NCI-H748 treated with DMSO at 0.1 percent for 48 hours (cell line): ENCODE data around the gene TCTN1.
"Not testable (repeated sequence)": the region's sequence is repeated elsewhere in the genome, so short reads cannot be mapped to it uniquely, and the experiment has no call there.

Experiments
- DNase-seq: peaks from one replicate; lab custom pipeline; 2025; lab: John Stamatoyannopoulos, UW

The TCTN1 gene

DNA sequence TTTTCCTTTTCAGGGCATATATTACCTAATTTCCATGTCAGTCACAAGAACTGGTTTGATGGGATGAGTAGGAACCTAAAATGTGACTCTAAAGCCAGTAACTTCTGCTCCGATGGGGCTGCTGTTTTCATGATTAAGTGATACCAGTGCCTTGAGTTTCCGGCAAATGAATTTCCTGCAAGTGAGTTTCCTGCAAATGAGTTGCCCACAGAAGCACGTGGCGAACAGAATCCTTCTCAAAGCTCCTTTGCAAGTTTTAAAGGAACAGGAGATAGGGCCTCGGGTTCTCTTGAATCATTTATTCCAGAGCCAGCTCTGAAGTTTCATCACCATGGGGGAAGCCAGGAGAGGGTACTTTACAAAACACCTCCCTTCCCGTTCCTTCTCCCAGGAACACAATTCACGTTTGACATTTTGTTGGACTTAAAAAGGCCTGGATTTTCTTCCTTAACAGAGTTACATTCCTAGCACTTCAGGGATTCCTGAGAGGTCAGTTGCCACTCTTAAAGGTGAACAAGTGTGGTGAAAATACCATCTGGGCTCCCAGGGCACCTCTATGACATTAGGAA is 28.6 kb upstream of the TCTN1 start:
- no peak for DNase-seq

DNA sequence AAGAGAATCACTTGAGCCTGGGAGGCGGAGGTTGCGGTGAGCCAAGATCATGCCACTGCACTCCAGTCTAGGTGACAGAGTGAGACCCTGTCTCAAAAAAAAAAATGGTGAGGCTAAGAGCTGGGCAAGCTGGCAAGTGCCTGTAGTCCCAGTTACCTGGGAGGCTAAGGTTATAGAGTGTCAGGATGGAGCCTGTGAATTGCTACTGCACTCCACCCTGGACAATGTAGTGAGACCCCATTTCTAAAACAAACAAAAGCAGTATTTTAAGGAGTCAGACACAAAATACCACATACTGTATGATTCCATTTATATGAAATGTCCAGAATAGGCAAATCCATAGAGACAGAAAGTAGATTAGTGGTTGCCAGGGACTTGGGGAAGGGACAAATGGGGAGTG is 26.8 kb upstream of the TCTN1 start:
- DNase-seq, result not testable (repeated sequence)

DNA sequence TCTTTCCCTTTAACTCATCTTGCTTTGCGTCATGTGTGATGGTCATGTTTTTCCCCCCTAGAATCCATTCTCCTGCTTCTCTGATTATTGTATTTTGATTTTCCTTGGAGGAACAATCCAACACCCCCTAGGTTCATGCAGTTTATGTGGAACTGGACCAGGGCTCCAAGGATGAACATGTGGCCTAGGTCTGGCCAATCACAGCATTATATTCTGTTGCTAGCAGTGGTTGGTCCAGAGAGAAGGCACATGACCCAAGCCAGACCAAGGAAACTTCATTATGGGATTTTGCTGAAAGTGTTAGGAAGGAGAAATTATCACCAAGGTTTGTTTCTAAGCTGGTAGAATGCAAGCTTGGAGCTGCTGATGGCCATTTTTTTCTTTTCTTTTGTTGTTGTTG is 23.9 kb upstream of the TCTN1 start:
- no peak for DNase-seq

DNA sequence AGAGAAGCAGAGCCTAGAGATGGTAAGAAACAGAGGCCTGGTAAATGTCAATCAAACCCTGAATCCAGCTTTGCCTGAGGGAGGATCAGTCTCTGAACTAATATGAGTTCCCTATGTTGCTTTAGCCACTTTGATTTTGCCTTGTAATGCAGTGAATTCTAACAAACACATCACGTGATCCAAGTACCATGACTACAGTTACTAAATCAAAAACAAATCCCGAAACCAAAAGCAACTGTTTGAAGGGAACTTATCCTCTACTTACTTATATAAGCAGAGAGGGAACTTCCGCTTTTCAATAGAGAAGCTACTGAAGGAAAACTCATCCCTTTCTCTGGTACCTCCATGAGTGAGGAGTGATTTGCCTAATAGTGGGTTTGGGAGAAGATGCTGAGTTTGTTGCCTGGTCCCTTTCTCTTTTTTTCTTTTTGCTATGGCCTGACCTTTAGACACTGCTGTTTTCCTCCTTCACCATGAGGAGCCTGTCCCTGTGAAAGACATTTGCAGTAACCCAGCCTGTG is 23.1 kb upstream of the TCTN1 start:
- no peak for DNase-seq

DNA sequence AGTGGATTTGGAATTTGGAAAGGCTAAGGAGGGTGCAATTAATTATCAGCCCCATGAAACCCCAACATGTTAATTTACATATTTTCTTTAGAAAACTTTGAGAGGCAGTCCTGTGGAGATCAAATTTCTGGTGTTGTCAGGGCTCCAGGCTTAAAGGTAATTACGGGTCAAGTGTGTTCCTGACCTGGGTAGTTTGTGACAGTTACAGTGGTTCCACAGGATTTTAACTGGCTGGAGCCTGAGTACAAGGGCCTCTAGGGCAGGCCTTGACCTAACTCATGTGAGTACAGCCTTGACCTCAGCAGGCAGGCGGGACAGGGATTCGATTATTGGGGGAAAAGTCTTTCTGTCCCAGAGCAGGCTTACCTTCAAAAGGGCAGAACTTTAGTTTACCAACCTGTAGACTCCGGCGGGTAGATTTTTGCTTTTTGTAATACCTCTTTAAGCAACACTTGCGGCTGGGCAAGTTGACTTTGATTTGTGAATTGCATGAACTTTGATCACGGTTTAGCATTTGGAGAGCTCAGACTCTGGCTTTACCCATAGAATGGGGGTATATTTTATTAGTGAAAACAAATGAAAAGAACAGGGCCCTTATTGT is 22.4 kb upstream of the TCTN1 start:
- DNase-seq, result no peak

DNA sequence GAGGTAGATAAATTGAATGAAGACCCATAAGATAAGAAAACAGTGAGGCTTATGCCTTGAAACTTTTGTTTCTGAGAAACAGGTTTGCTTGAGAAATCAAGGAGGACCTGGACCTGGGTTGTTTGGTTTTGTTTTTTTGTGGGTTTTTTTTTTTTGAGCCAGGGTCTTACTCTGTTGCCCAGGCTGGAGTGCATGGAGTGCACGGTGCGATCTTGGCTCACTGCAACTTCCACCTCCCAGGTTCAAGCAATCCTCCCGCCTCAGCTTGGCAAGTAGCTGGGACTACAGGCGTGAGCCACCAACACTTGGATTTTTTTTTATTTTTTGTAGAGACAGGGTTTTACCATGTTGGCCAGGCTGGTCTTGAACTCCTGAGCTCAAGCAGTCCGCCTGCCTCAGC is 21.9 kb upstream of the TCTN1 start:
- DNase-seq, result no peak

DNA sequence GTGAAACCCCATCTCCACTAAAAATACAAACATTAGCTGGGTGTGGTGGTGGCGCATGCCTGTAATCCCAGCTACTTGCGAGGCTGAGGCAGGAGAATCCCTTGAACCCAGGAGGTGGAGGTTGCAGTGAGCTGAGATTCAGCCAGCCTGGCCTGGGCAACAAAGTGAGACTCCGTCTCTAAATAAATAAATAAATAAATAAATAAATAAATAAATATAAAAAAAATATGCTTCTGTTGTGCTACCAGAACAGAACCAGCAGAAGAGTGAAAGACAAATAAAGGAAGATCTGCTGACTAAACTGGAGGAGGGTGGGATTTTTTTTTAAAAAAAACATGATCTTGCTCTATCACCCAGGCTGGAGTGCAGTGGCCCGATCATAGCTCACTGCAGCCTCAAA is 21.0 kb upstream of the TCTN1 start:
- DNase-seq, result not testable (repeated sequence)

DNA sequence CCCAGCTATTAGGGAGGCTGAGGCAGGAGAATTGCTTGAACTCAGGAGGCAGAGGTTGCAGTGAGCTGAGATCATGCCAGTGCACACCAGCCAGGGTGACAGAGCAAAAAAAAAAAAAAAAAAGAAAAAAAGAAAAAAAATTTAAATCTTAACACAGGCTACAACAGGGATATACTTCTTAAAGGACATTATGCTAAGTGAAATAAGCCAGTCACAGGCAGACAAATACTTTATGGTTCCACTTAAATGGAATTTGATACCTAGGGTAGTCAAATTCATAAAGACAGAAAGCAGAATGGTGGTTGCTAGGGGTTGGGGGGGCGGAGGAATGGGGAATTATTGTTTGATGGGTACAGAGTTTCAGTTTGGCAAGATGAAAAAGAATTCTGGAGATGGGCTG is 16.0 kb upstream of the TCTN1 start:
- no peak for DNase-seq

DNA sequence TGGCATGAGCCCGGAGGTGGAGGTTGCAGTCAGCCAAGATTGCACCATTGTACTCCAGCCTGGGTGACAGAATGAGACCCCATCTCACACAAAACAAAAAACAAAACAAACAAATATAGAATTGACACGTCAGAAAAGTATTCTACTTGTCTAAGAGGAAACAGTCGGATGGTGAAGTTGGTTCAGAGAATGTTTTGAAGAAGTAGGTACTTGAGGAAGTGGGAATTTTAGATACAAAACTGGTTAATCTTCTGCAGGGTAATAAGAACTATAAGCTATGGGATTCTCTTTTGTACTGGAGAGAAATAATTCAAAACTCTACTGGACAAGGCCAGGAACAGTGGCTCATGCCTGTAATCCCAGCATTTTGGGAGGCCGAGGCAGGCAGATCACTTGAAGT is 14.6 kb upstream of the TCTN1 start:
- DNase-seq, result no peak

DNA sequence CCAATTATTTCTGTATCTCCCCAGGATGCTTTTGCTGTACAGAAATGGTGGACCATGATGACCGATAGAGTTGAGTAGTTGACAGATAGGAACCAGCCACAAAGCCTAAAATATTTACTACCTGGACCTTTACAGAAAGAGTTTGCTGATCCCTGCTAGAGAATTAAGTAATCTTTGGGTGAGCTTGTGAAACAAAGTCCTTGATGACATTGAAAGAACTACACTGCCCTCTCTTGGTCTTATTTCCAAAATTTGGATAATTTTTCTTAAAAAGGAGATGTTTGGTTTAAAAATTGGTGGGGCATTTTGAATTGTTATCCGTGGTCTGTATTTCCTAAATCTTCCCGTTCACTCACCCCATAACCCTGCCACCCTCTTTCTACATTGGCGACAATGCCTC is 13.7 kb upstream of the TCTN1 start:
- no peak for DNase-seq

DNA sequence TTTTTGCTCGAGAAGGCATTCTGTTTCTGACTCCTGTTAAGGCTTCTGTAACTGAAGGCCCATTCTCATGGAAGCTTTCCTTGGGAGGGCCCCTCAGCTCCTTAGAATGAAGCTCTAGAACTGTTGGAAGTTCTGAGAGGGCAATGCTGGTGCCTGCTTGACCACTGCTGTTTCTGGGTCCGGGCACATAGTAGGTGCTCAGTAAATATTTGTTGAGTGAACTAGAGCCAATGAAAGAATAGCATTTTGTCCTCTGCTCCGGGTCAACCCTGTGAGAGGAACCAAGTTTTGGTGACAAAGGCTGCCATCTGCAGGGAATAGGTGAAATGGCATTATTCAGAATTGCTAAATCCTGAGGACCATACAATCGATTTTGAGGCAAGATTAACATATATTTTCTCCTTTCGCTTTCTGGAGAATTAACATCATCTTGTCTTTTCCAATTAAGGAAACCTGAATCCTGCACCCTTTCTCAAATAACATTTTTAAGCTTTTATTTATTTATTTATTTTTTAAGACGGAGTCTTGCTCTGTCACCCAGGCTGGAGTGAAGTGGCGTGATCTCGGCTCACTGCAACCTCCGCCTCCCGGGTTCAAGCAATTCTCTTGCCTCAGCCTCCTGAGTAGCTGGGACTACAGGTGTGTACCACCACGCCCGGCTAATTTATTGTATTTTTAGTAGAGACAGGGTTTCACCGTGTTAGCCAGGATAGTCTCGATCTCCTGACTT is 11.7 kb upstream of the TCTN1 start:
- peak; percentile 43 for DNase-seq

DNA sequence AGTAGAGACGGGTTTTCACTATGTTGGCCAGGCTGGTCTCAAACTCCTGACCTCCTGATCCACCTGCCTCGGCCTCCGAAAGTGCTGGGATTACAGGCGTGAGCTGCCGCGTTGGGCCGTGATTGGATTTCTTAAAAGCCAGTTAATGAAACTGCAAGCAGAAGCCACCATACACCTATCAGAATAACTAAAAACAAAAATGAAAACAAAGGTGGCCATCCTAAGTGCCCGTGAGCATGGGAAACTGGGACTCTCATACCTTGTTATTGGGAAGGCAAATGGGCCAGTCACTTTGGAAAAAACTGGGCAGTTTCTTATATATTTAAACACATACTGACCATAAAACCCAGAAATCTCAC is 7.7 kb upstream of the TCTN1 start:
- no peak for DNase-seq

DNA sequence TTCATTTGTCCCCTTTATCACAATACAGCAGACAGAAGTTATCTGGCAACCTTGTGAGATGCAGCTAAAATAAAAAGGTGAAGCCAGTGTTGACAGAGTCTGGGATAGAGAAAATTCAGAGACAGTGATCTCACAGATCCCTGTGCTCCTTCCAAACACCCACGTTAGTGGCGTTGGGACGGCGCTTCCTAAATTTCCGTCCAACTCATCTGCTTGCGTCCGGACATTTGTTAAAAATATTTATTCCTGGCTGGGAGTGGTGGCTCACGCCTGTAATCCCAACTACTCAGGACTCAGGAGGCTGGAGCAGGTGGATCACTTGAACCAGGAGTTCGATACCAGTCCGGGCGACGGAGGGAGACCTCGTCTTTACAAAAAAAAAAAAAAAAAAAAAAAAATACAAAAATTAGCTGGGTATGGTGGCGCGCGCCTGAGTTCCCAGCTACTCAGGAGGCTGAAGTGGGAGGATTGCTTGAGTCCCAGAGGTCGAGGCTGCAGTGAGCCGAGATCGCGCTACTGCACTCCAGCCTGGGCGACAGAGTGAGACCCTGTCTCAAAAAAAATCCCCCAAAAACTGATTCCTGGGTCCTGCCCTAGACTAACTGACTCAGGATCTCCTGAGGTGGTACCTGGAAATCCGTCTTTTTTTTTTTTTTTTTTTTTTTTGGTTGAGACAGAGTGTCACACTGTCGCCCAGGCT is 708 bp upstream of the TCTN1 start:
- DNase-seq, result no peak

DNA sequence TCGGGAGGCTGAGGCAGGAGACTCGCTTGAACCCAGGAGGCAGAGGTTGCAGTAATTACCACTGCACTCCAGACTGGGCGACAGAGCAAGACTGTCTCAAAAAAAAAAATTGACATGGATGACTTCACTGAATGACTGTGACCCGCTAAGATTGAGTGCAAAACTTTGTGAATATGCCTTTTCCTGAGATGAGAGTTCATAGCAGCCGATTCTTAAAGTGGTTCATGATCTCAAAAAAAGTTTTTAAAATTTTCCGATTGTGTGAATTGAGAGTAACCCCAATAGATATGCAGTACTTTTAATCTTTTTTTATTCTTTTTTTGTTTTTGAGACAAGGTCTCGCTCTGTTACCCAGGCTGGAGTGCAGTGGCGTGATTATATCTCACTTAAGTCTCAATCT is 1.2 kb downstream of the TCTN1 start:
- DNase-seq, result no peak

DNA sequence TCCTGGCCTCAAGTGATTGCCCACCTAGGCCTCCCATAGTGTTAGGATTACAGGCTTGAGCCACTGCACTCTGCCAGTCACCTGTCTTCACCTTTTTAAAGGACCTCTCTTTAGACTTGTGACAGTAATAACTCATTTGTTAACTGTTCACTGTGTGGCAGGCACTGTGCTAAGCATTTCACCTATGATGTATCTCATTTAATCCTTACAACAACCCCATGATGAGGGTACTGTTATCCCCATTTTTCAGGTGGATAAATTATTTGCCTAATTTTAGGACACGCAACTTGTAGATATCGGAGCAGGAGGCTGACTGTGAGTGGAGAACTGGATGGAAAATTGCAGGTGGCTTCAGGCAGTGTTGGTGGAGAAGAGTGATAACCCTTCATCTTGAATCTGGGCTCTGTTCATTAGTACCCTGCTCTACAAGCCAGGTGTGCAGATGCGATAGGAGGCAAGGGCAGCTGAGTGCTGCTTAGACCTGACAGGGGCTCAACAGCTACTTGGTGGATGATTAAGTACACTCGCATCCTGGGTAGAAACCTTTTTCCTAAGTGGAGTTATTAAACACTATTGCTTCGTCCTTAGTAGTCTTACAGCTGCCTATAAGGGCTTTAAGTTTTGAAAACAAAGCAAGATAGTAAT is 2.7 kb downstream of the TCTN1 start:
- no peak for DNase-seq

DNA sequence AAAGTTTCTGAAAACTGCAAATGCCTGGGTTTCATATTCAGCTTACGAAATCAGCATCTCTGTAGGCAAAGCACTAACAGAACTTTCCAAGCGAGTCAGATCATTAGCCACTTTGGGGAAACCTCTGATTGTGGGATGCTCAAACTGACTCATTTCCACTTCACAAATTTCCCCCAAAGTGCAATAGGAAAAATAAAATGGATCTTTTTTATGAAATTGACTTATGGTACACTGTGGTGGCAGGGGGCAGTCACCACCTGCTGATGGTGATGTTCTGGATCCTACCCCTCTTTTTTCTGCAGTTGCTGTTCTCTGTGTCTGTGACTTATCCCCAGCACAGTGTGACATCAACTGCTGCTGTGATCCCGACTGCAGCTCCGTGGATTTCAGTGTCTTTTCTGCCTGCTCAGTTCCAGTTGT is 5.6 kb downstream of the TCTN1 start:
- DNase-seq, result no peak

DNA sequence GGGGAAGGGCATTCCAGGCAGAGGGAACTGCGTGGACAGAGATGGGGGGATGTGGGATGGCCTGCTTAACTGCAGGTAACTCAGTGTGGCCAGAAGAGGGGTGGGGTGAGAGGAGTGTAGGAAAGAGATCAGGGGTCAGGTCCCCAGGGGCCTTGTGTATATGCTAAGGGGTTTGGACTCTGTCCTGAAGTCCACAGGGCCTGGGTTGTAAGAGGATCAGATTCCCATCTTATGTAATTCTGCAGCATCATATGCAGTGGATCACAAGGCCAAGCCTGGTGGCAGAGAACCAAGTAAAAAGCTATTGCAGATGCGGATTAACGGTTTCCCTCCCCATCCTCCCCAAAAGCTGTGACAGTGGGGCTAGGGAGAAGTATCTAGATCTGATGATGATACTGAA is 8.7 kb downstream of the TCTN1 start:
- no peak for DNase-seq

DNA sequence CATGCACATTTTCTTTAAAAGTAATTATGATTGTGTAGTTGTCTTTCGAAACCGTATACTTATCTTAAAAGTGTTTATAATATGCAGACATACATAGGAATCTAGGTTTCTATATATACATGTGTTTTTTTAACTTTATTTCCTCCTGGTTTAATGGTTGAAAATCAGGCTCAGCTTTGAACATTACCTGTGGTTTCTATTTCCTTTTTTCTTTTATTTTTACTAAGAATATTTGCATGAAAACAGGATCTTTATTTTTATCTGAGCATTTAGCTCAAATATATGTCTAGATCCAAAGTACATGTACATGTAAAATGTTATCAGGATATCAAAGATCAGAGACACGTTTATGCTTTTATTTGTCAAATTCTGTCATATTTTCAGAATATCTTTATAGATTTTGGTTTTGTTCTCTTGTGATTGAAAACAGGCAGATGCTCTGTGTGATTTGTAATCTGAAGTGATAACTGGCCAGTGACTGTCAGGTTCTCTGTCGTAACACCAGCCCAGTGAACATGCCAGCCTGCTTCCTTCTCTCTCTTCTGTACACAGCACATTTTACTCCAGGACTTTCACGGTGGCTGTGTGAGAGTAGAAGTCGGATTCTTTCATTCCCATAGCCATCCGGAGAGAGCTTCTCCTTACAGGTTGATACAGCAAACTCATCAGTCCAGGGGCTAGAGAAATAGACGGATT is 13.7 kb downstream of the TCTN1 start:
- no peak for DNase-seq

DNA sequence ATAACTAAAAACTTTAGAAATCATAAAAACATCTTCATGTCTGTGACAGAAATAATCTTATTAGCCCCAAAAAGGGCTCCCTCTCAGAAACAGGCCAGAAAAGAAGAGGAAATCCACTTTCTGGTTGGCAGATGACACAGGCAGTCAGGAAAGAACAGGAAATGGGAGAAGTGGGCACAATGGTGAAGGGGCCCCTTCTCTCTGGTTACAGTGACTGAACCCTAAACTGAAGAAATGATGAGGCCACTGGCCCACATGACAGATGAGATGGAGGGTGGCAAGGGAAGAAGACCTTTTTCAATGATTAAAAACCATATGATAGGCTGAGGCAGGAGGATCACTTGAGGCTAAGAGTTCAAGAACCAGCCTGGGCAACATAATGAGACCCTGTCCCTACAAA is 21.1 kb downstream of the TCTN1 start:
- DNase-seq, result no peak

DNA sequence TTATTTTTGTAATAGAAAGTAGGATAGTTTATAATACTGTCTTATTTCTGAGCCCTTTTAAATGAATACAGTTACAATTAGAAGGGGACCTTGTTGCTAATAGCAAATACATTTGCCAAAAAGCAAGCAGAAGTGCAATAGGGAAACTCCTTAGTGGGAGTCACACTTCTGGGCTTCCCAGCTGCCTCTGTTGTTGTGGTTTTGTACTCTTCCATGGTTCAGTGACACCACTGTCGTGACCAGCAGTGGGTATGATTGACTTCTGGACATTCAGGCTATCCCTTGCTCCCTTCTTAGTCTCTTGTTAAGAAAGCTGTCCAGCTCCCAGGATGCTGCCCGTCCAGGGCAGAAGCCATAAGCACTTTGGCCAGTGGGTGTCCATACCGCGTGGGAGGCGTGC is 22.6 kb downstream of the TCTN1 start:
- no peak for DNase-seq

DNA sequence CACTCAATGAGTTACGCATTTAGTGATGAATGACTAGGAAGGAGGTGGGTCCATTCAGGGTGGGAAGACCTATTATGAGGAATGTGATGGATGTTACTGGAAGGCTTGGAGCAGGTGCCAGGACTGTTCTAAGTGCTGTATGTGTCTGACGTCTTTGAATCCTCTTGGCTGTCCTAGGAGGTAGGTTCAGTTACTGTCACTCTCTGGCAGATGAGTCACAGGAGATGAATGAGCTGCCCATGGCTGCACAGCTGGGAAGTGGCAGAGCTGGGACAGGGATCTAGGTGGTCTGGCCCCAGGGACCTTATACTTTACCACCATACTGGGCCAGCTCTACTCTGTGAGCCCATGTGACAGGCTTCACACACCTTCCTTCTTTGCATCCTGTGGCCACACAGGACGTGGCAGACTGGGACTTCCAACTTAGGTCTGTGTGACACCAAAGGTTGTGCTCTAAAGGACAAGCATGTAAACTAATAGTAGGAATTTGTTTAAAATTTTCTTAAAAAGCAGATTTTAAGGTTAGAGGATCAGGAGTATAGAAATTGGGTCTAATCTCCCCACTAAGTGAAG is 24.0 kb downstream of the TCTN1 start:
- DNase-seq, result no peak

DNA sequence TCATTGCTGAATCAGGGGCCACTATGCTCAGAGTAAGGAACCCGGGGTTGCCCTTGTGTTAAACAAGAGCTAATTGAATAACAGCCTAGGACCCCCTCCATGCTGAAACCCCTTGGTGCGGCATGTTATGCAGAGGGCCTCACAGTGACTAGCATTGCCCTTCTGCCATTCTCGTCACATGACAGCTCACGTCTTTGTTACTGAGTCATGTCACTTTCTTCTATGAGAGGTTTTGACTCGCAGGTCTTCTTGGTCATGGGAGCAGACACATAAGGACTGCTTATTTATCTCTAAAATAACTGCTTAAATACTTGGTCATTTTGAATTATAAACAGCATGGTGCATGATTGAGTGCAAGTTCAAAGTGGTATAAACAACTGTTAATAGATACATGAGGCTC is 24.9 kb downstream of the TCTN1 start:
- DNase-seq, result no peak
